ENCODE data around the gene C2orf92.

DNA sequence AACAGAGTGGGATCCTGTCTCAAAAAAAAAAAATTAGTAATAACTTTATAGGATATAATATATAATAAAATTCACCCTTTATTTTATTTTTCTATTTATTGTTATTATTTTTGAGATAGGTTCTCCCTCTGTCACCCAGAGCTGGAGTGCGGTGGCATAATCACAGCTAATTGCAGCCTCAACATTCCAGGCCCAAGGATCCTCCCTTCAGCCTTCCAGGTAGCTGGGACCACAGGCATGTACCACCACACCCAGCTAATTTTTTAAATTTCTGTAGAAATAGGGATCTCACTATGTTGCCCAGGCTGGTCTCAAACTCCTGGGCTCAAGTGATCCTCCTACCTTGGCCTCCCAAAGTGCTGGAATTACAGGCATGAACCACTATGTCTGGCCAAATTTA lies 958 bp downstream of the C2orf92 start:
- TF ChIP-seq, protein P1, sequence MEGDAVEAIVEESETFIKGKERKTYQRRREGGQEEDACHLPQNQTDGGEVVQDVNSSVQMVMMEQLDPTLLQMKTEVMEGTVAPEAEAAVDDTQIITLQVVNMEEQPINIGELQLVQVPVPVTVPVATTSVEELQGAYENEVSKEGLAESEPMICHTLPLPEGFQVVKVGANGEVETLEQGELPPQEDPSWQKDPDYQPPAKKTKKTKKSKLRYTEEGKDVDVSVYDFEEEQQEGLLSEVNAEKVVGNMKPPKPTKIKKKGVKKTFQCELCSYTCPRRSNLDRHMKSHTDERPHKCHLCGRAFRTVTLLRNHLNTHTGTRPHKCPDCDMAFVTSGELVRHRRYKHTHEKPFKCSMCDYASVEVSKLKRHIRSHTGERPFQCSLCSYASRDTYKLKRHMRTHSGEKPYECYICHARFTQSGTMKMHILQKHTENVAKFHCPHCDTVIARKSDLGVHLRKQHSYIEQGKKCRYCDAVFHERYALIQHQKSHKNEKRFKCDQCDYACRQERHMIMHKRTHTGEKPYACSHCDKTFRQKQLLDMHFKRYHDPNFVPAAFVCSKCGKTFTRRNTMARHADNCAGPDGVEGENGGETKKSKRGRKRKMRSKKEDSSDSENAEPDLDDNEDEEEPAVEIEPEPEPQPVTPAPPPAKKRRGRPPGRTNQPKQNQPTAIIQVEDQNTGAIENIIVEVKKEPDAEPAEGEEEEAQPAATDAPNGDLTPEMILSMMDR (IDR thresholded peaks at IDR 0.05): no peak
- TF ChIP-seq POLR2AphosphoS5 (IDR thresholded peaks at IDR 0.05) (no peak), POLR2A (IDR thresholded peaks at IDR 0.05) (no peak)

All from breast epithelium (tissue), 3 donors.